Hepatocyte (in vitro differentiated cells): Measurements from ENCODE around the gene GKN2.

ENCODE experiments used
- EZH2 ChIP-seq: fragments of 200-600 bp; sonication (generic); IDR thresholded peaks from 2 replicates; pipeline ENCODE4 v1.6.1; 2016; ENCODE audit warnings: antibody characterized with exemption, mild to moderate bottlenecking, borderline replicate concordance
- EZH2phosphoT487 ChIP-seq: fragments of 200-600 bp; sonication (generic); IDR thresholded peaks from one replicate; pipeline ENCODE4 v1.6.1; 2018; ENCODE audit warnings: antibody characterized with exemption, mild to moderate bottlenecking, low read depth, moderate library complexity; ENCODE audit not compliant: unreplicated experiment, severe bottlenecking
- TF ChIP-seq, protein P1 (sequence below): fragments of 200-600 bp; sonication (generic); IDR thresholded peaks from 2 replicates; pipeline ENCODE4 v1.5.1; 2016; ENCODE audit warnings: antibody characterized with exemption, mild to moderate bottlenecking; ENCODE audit not compliant: poor library complexity

DNA sequence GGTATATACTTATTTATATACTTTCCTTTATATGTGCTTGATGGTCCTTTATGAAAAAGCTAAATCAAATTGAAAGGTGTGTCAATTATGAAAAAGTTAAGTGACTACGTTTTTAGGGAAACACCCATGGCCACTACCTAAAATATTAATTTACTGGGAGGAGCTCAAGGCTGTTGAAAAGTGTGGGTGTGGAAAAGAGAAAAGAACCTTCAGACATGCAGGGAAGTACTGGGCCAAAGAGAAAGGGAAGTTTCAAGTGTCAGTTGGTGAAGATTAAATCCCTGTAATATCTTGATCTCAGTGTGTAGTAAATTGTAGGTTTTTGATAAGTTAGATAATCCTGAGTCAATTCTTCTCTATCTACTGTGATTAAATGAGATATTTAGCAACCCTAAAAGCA is 15.5 kb upstream of the GKN2 start:
- TF ChIP-seq, protein P1, sequence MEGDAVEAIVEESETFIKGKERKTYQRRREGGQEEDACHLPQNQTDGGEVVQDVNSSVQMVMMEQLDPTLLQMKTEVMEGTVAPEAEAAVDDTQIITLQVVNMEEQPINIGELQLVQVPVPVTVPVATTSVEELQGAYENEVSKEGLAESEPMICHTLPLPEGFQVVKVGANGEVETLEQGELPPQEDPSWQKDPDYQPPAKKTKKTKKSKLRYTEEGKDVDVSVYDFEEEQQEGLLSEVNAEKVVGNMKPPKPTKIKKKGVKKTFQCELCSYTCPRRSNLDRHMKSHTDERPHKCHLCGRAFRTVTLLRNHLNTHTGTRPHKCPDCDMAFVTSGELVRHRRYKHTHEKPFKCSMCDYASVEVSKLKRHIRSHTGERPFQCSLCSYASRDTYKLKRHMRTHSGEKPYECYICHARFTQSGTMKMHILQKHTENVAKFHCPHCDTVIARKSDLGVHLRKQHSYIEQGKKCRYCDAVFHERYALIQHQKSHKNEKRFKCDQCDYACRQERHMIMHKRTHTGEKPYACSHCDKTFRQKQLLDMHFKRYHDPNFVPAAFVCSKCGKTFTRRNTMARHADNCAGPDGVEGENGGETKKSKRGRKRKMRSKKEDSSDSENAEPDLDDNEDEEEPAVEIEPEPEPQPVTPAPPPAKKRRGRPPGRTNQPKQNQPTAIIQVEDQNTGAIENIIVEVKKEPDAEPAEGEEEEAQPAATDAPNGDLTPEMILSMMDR = no peak
- TF ChIP-seq EZH2 = no peak
- no peak for TF ChIP-seq EZH2phosphoT487
